Thoracic aorta (tissue), 2 donors: Measurements from ENCODE around the gene UAP1L1. TPM values are rescaled to one million over a fixed set of nuclear protein-coding genes. Genes with fewer than 3 reads are reported as not detected.

Source experiments
- ATAC-seq: fragments of 150-250 bp; one replicate; pipeline ENCODE4 v1.8.0; 2017; ENCODE audit warnings: low read depth; ENCODE audit not compliant: insufficient number of reproducible peaks, low FRiP score
- DNase-seq: peaks from one replicate; pipeline ENCODE4 v3.0.0-alpha.2; 2020; ENCODE audit warnings: low spot score
- H3K27ac ChIP-seq, 2 donors: fragments of 200-600 bp; sonication (generic); 1 replicate in 1 of 2; 2 replicates in 1 of 2; pipeline ENCODE4 v1.5.1; 2016; ENCODE audit warnings: mild to moderate bottlenecking in 2 of 2, moderate library complexity in 2 of 2
- H3K27me3 ChIP-seq: fragments of 200-600 bp; sonication (generic); replicated peaks from 2 replicates; pipeline ENCODE4 v1.6.0; 2016; ENCODE audit warnings: mild to moderate bottlenecking; ENCODE audit not compliant: insufficient read depth
- H3K36me3 ChIP-seq: fragments of 200-600 bp; sonication (generic); one replicate; pipeline ENCODE4 v1.5.1; 2016
- H3K4me1 ChIP-seq, 2 donors: fragments of 200-600 bp; sonication (generic); 1 replicate in 1 of 2; 2 replicates in 1 of 2; pipeline versions ENCODE4 v1.5.1 to v1.6.0; 2016; ENCODE audit warnings: low read depth in 2 of 2, mild to moderate bottlenecking in 1 of 2; ENCODE audit not compliant: control insufficient read depth in 1 of 2
- H3K4me3 ChIP-seq: fragments of 200-600 bp; sonication (generic); 2 replicates; pipeline ENCODE4 v1.5.1; 2016; ENCODE audit warnings: mild to moderate bottlenecking
- H3K9me3 ChIP-seq: fragments of 200-600 bp; sonication (generic); 2 replicates; pipeline ENCODE4 v1.5.1; 2016
- CTCF ChIP-seq: fragments of 200-600 bp; sonication (generic); IDR thresholded peaks from one replicate; pipeline ENCODE4 v1.5.1; 2019; ENCODE audit warnings: antibody characterized with exemption
- total RNA-seq, 2 donors: library from RNA; depleted of rRNA; stranded (reverse); fragments of >200 nt; gene quantifications; one replicate each; pipeline versions ENCODE4 v1.1.0 to v1.2.3, GENCODE V29; 2016

Gene UAP1L1
- total RNA-seq, 2 donors from 2014 or later = 9.6 to 11.4 TPM

- ATAC-seq (no peak), DNase-seq (no peak)
- TF ChIP-seq CTCF = no peak
- H3K27ac ChIP-seq = no peak overlapping the region
- H3K9me3 ChIP-seq = no peaks in the 10 kb centered on the region
- peaks cover 17% of the 10 kb centered on the region for H3K27me3 ChIP-seq
- H3K4me3 ChIP-seq = peak overlapping the region; percentile 48
- peaks cover 7 to 23% of the 10 kb centered on the region in 2 donors for H3K4me1 ChIP-seq
- H3K36me3 ChIP-seq = no peaks in the 10 kb centered on the region
Measured at GRCh38 chr9:137052998-137053943, 24.0 kb upstream of the UAP1L1 start.

GRCh38 chr9:137053944-137054931 lies 23.1 kb upstream of the UAP1L1 start, which contains the start of gene ENTPD2:
Gene ENTPD2, minus strand, starts transcription at chr9:137054061. Its CDS starts 64 bp downstream, at chr9:137053997.
- H3K4me1 ChIP-seq = peaks cover 7 to 23% of the 10 kb centered on the region in 2 donors
- no peaks in the 10 kb centered on the region for H3K36me3 ChIP-seq
- no peak for TF ChIP-seq CTCF
- peaks cover 14% of the 10 kb centered on the region for H3K27me3 ChIP-seq
- no peak within 1 kb of the TSS for H3K27ac ChIP-seq
- ATAC-seq (no peak), DNase-seq (no peak)
- H3K4me3 ChIP-seq = peak within 1 kb of the TSS; percentile 48
- no peaks in the 10 kb centered on the region for H3K9me3 ChIP-seq

GRCh38 chr9:137054932-137055384 lies 22.4 kb upstream of the UAP1L1 start:
- Histone ChIP-seq H3K4me3 (no peak overlapping the region), H3K36me3 (no peaks in the 10 kb centered on the region), H3K27me3 (peaks cover 8% of the 10 kb centered on the region), H3K9me3 (no peaks in the 10 kb centered on the region), H3K4me1 (peaks cover 7 to 23% of the 10 kb centered on the region in 2 donors), H3K27ac (no peak overlapping the region)
- TF ChIP-seq CTCF = no peak
- DNase-seq (no peak), ATAC-seq (no peak)

GRCh38 chr9:137055385-137056364 lies 21.6 kb upstream of the UAP1L1 start:
- H3K36me3 ChIP-seq = no peaks in the 10 kb centered on the region
- no peak for TF ChIP-seq CTCF
- no peaks in the 10 kb centered on the region for H3K9me3 ChIP-seq
- ATAC-seq (no peak), DNase-seq (no peak)
- peaks cover 7 to 23% of the 10 kb centered on the region in 2 donors for H3K4me1 ChIP-seq
- no peak overlapping the region for H3K4me3 ChIP-seq
- no peak overlapping the region for H3K27ac ChIP-seq
- H3K27me3 ChIP-seq = peaks cover 8% of the 10 kb centered on the region
